ELF-1 (cell line): ENCODE data around the gene TPRX2.
"Not testable (repeated sequence)": the region's sequence is repeated elsewhere in the genome, so short reads cannot be mapped to it uniquely, and the experiment has no call there.

Experiments
- DNase-seq: peaks from one replicate; pipeline ENCODE4 v3.0.0-alpha.2; 2016; ENCODE audit warnings: low read depth, low spot score

The TPRX2 gene

GRCh38 chr19:47858646-47859285 is at the start of gene TPRX2:
Gene TPRX2 (plus strand): TSS chr19:47859235. CDS start chr19:47859247, 12 bp downstream.
- not testable (repeated sequence) for DNase-seq

GRCh38 chr19:47813304-47813994 is 45.6 kb upstream of the TPRX2 start:
- DNase-seq: peak; percentile 96

- DNase-seq: peak; percentile 25
These were observed 45.1 kb upstream of the TPRX2 start for GRCh38 chr19:47813995-47814328.

GRCh38 chr19:47816270-47816669 is 42.8 kb upstream of the TPRX2 start:
- DNase-seq: not testable (repeated sequence)

GRCh38 chr19:47818221-47818620 is 40.8 kb upstream of the TPRX2 start:
- not testable (repeated sequence) for DNase-seq

- DNase-seq: peak; percentile 85
These were observed 39.2 kb upstream of the TPRX2 start for GRCh38 chr19:47819858-47820257.

GRCh38 chr19:47820410-47820809 is 38.6 kb upstream of the TPRX2 start:
- DNase-seq: no peak

- DNase-seq: peak; percentile 26
These were observed 37.5 kb upstream of the TPRX2 start, which contains the start of gene CRX for GRCh38 chr19:47821460-47822020. Gene CRX (plus strand): TSS chr19:47821937. CDS start chr19:47834444, 12,507 bp downstream.

GRCh38 chr19:47824396-47824795 is 34.6 kb upstream of the TPRX2 start:
- DNase-seq: peak; percentile 20

GRCh38 chr19:47826800-47827199 is 32.2 kb upstream of the TPRX2 start:
- no peak for DNase-seq

- DNase-seq: no peak
These were observed 26.3 kb upstream of the TPRX2 start for GRCh38 chr19:47832723-47833122.

GRCh38 chr19:47836038-47836437 is 23.0 kb upstream of the TPRX2 start:
- DNase-seq: peak; percentile 54

- no peak for DNase-seq
These were observed 19.6 kb upstream of the TPRX2 start for GRCh38 chr19:47839411-47839810.

GRCh38 chr19:47839913-47840312 is 19.1 kb upstream of the TPRX2 start:
- DNase-seq: peak; percentile 85

- no peak for DNase-seq
These were observed 16.1 kb upstream of the TPRX2 start for GRCh38 chr19:47842941-47843340.

GRCh38 chr19:47848425-47848822 is 10.6 kb upstream of the TPRX2 start:
- no peak for DNase-seq

GRCh38 chr19:47848823-47849473 is 10.1 kb upstream of the TPRX2 start:
- DNase-seq: peak; percentile 91

GRCh38 chr19:47853003-47853402 is 6.0 kb upstream of the TPRX2 start:
- no peak for DNase-seq

GRCh38 chr19:47854459-47854858 is 4.6 kb upstream of the TPRX2 start:
- no peak for DNase-seq

- DNase-seq: peak; percentile 64
These were observed 804 bp upstream of the TPRX2 start for GRCh38 chr19:47858231-47858630.

GRCh38 chr19:47859838-47860237 is 803 bp downstream of the TPRX2 start:
- DNase-seq: not testable (repeated sequence)

- no peak for DNase-seq
These were observed 1.7 kb downstream of the TPRX2 start for GRCh38 chr19:47860602-47861297.
